ENCODE data around the gene MYO9B. TPM values are rescaled to one million over a fixed set of nuclear protein-coding genes. Genes with fewer than 3 reads are reported as not detected.

The MYO9B gene
- total and polyA plus RNA-seq, 9 of the 15 experiments (the other 6 are each of a cell fraction or from before 2014, with no cell fraction given), result 2.4 to 77.6 (median 23.0) TPM

GRCh38 chr19:17079710-17080439 is 4.3 kb downstream of the MYO9B start:
- no TSS peak for BruUV-seq (replicated peaks)
- H4K20me1 ChIP-seq (replicated peaks; ENCODE audit: control insufficient read depth, insufficient read depth, low read length), result peaks cover 34% of the 10 kb centered on the region

More at GRCh38 chr19:17079710-17080439, 4.3 kb downstream of the MYO9B start:
- peaks cover 10% of the 10 kb centered on the region; the same call in 2 of the 3 replicates for H3K36me3 ChIP-seq (ENCODE audit: control insufficient read depth, insufficient read depth, low read length)
- CTCF ChIA-PET (ENCODE audit: low intra/inter-chr PET ratio), result no interaction called here
- POLR2A ChIA-PET, result no interaction called here
- no peak for FAIRE-seq
- no peaks in the 10 kb centered on the region; a peak in 1 of 5 replicates for H3K27me3 ChIP-seq (ENCODE audit: control insufficient read depth in 2 of 2, insufficient read depth in 2 of 2, low read length in 2 of 2)
- in situ Hi-C loops (cut with MboI) (no loop called here), intact Hi-C loops (cut with micrococcal nuclease) (loop anchor here (10.0 kb wide), 1 partner anchor 125 kb away; no protein-coding TSS in a partner anchor)
- peak; percentile 29; the same call in 1 of the 2 replicates for TF ChIP-seq FOSL1 (tag; conservative IDR thresholded peaks at IDR 0.05)
- no peak for TF ChIP-seq HOXB6 (CRISPR knock-in tag; IDR thresholded peaks at IDR 0.05; ENCODE audit: borderline replicate concordance)
- 0 out of 6 replicates have a peak, but pooled peaks of 1 of the 3 experiments have one; percentile 19 for TF ChIP-seq CTCF (IDR thresholded peaks at IDR 0.05 in 2 of 3, conservative IDR thresholded peaks at IDR 0.05 in 1 of 3; ENCODE audit: insufficient read depth in 2 of 3, low read depth in 1 of 3, low read length in 3 of 3)
- no peak for ATAC-seq
- peaks cover 21 to 49% of the 10 kb centered on the region in 2 experiments; a peak in 4 of 5 replicates for H3K4me1 ChIP-seq (replicated peaks in 1 of 2; ENCODE audit: control insufficient read depth in 2 of 2, insufficient read depth in 2 of 2, low read length in 2 of 2)
- WGBS (ENCODE audit: insufficient coverage, low coverage, missing lambda C conversion rate), result 72% methylated on average over 27 of the region's 28 CpGs
- peak overlapping the region in 1 of 2 experiments; percentile 59; a peak in 1 of 4 replicates for H3K9ac ChIP-seq (ENCODE audit: insufficient read depth in 1 of 2, low read depth in 2 of 2, low read length in 2 of 2)
- DNase-seq (ENCODE audit: extremely low read depth in 1 of 4, low spot score in 3 of 4), result no peak
- H3K4me3 ChIP-seq, result no peak overlapping the region
- no peak overlapping the region for H3K27ac ChIP-seq (ENCODE audit: extremely low read depth, low read depth, low read length)
- H3K4me2 ChIP-seq (ENCODE audit: insufficient read depth, low read length), result no peak overlapping the region
- no peaks in the 10 kb centered on the region for H3K9me3 ChIP-seq (replicated peaks; ENCODE audit: control insufficient read depth, insufficient read depth, low read depth, low read length)
- peaks cover 3% of the 10 kb centered on the region for H3K9me1 ChIP-seq (ENCODE audit: control insufficient read depth, insufficient read depth, low read length)
- no peak overlapping the region for H2AFZ ChIP-seq (ENCODE audit: low read depth, low read length)
- H3K79me2 ChIP-seq (ENCODE audit: control insufficient read depth, insufficient read depth, low read length), result peaks cover 86% of the 10 kb centered on the region
